IMR-90 (cell line): ENCODE results near the gene SRPRB. TPM values are rescaled to one million over a fixed set of nuclear protein-coding genes. Genes with fewer than 3 reads are reported as not detected.

Source experiments
- ATAC-seq: fragments of 200-7000 bp; cut with Tn5 transposase; 2 replicates; pipeline ENCODE4 v1.9.1; 2020; ENCODE audit warnings: low read depth, mild to moderate bottlenecking, moderate library complexity
- BruUV-seq: library from RNA; stranded (reverse); fragments of 400-500 nt; replicated peaks from 2 replicates; lab custom pipeline; 2021; lab: Mats Ljungman, UMichigan
- CTCF ChIA-PET: fragments of 300-600 bp; formaldehyde crosslinking; extraction: SDS; loops from one replicate; lab custom pipeline; 2021; ENCODE audit warnings: antibody characterized with exemption; lab: Yijun Ruan, JAX
- POLR2A ChIA-PET: fragments of 300-600 bp; sonication (Branson Sonifier 250); formaldehyde crosslinking; loops from one replicate; lab custom pipeline; 2022; ENCODE audit warnings: antibody characterized with exemption; ENCODE audit not compliant: unreplicated experiment; lab: Charles Lee
- DNase-seq: peaks from one replicate; pipeline ENCODE4 v3.0.0; 2013
- H2AFZ ChIP-seq: replicated peaks from 2 replicates; pipeline ENCODE3; 2013; ENCODE audit warnings: low read length, mild to moderate bottlenecking; ENCODE audit not compliant: poor library complexity
- H2AK5ac ChIP-seq: 2 replicates; pipeline ENCODE4 v1.6.1; 2013; ENCODE audit warnings: low read depth, low read length, inconsistent platforms
- H2AK9ac ChIP-seq: replicated peaks from 2 replicates; pipeline ENCODE3; 2013; ENCODE audit warnings: mild to moderate bottlenecking, low read depth, low read length, moderate library complexity; ENCODE audit not compliant: poor library complexity
- H2BK120ac ChIP-seq: 2 replicates; pipeline ENCODE4 v1.6.1; 2013; ENCODE audit warnings: low read depth, low read length, inconsistent platforms
- H2BK15ac ChIP-seq: 3 replicates; pipeline ENCODE4 v1.6.1; 2013; ENCODE audit warnings: low read depth, low read length, inconsistent platforms
- H2BK20ac ChIP-seq: 2 replicates; pipeline ENCODE4 v1.6.1; 2013; ENCODE audit warnings: low read depth, mild to moderate bottlenecking, inconsistent platforms, low read length, moderate library complexity
- H2BK5ac ChIP-seq: 2 replicates; pipeline ENCODE4 v1.6.1; 2013; ENCODE audit warnings: mild to moderate bottlenecking, low read depth, low read length, inconsistent platforms; ENCODE audit not compliant: poor library complexity, severe bottlenecking
- H3K14ac ChIP-seq: replicated peaks from 2 replicates; pipeline ENCODE4 v1.6.1; 2013; ENCODE audit warnings: low read depth, low read length, inconsistent platforms
- H3K18ac ChIP-seq: 2 replicates; pipeline ENCODE4 v1.6.1; 2013; ENCODE audit warnings: low read depth, low read length, control low read depth
- H3K23ac ChIP-seq: 2 replicates; pipeline ENCODE4 v1.6.1; 2013; ENCODE audit warnings: low read depth, low read length, inconsistent platforms
- H3K27ac ChIP-seq: 2 replicates; pipeline ENCODE4 v1.5.1; 2013; ENCODE audit warnings: mild to moderate bottlenecking, control low read depth, low read length; ENCODE audit not compliant: insufficient read depth
- H3K27me3 ChIP-seq: 2 replicates; pipeline ENCODE4 v1.6.1; 2013; ENCODE audit warnings: low read length; ENCODE audit not compliant: control insufficient read depth, insufficient read depth
- H3K36me3 ChIP-seq: 2 replicates; pipeline ENCODE4 v1.6.1; 2013; ENCODE audit warnings: low read length, mixed read lengths; ENCODE audit not compliant: control insufficient read depth, insufficient read depth
- H3K4ac ChIP-seq: 2 replicates; pipeline ENCODE4 v1.6.1; 2013; ENCODE audit warnings: low read depth, low read length, inconsistent platforms
- H3K4me1 ChIP-seq: 2 replicates; pipeline ENCODE4 v1.6.1; 2013; ENCODE audit warnings: low read length, mixed read lengths; ENCODE audit not compliant: control insufficient read depth, insufficient read depth
- H3K4me2 ChIP-seq: 2 replicates; pipeline ENCODE4 v1.6.1; 2013; ENCODE audit warnings: low read depth, mild to moderate bottlenecking, control low read depth, low read length, moderate library complexity
- H3K4me3 ChIP-seq: 2 replicates; pipeline ENCODE4 v1.5.1; 2013; ENCODE audit warnings: low read depth, mild to moderate bottlenecking, control low read depth, low read length, moderate library complexity; ENCODE audit not compliant: insufficient read depth
- H3K56ac ChIP-seq: 2 replicates; pipeline ENCODE4 v1.6.1; 2013; ENCODE audit warnings: low read length, inconsistent platforms; ENCODE audit not compliant: insufficient read depth; ENCODE audit errors: extremely low read depth
- H3K79me1 ChIP-seq, 2 experiments: 2 replicates each; pipeline ENCODE4 v1.6.1; 2013; ENCODE audit warnings: low read length in 2 of 2, inconsistent platforms in 1 of 2, low read depth in 1 of 2
- H3K9ac ChIP-seq: 2 replicates; pipeline ENCODE4 v1.6.1; 2013; ENCODE audit warnings: low read depth, low read length, control low read depth
- H3K9me1 ChIP-seq: 2 replicates; pipeline ENCODE4 v1.6.1; 2013; ENCODE audit warnings: low read length, inconsistent platforms; ENCODE audit not compliant: insufficient read depth
- H3K9me3 ChIP-seq: 2 replicates; pipeline ENCODE4 v1.6.1; 2013; ENCODE audit warnings: low read length; ENCODE audit not compliant: control insufficient read depth, insufficient read depth
- H4K20me1 ChIP-seq: 2 replicates; pipeline ENCODE4 v1.6.1; 2013; ENCODE audit warnings: low read length, inconsistent platforms; ENCODE audit not compliant: insufficient read depth
- H4K5ac ChIP-seq: 2 replicates; pipeline ENCODE4 v1.6.1; 2013; ENCODE audit warnings: mild to moderate bottlenecking, low read depth, low read length, control low read depth
- H4K8ac ChIP-seq, 2 experiments: 2 replicates each; pipeline ENCODE4 v1.6.1; 2013; ENCODE audit warnings: low read depth in 2 of 2, low read length in 2 of 2, control low read depth in 1 of 2, inconsistent platforms in 1 of 2
- H4K91ac ChIP-seq: 2 replicates; pipeline ENCODE4 v1.6.1; 2013; ENCODE audit warnings: low read depth, low read length, inconsistent platforms; ENCODE audit not compliant: insufficient read depth
- BHLHE40 ChIP-seq: fragments of 150-350 bp; IDR thresholded peaks from 2 replicates; pipeline ENCODE4 v1.6.1; 2016; ENCODE audit warnings: mild to moderate bottlenecking, low read depth, low read length
- CTCF ChIP-seq: conservative IDR thresholded peaks from 2 replicates; pipeline ENCODE4 v1.5.1; 2012; ENCODE audit warnings: mild to moderate bottlenecking, low read depth, low read length, improper control_type of control experiment
- FOS ChIP-seq: fragments of 150-350 bp; IDR thresholded peaks from 2 replicates; pipeline ENCODE4 v1.6.1; 2016; ENCODE audit warnings: low read depth, low read length
- MAFK ChIP-seq: IDR thresholded peaks from 2 replicates; pipeline ENCODE4 v1.6.1; 2012; ENCODE audit warnings: low read depth, low read length, improper control_type of control experiment
- POLR2A ChIP-seq: IDR thresholded peaks from 2 replicates; pipeline ENCODE4 v1.6.1; 2012; ENCODE audit warnings: mild to moderate bottlenecking, low read depth, low read length
- RAD21 ChIP-seq: IDR thresholded peaks from 2 replicates; pipeline ENCODE4 v1.6.1; 2012; ENCODE audit warnings: low read length, improper control_type of control experiment
- RCOR1 ChIP-seq: IDR thresholded peaks from 2 replicates; pipeline ENCODE4 v1.6.1; 2012; ENCODE audit warnings: mild to moderate bottlenecking, low read length, improper control_type of control experiment; ENCODE audit not compliant: insufficient replicate concordance
- RFX5 ChIP-seq: IDR thresholded peaks from 2 replicates; pipeline ENCODE4 v1.8.0; 2012; ENCODE audit warnings: low read depth, mild to moderate bottlenecking, low read length, moderate library complexity
- SMC3 ChIP-seq: fragments of 150-350 bp; IDR thresholded peaks from 2 replicates; pipeline ENCODE4 v1.6.1; 2016; ENCODE audit warnings: low read depth, mild to moderate bottlenecking, antibody characterized with exemption, low read length, moderate library complexity
- WGBS, 2 experiments: methylation state at CpG; one replicate each; pipeline versions ENCODE4 v1.1.5 to v1.1.7; 2013; ENCODE audit warnings: missing lambda C conversion rate in 2 of 2; ENCODE audit not compliant: insufficient read length in 1 of 2; ENCODE audit errors: extremely low coverage in 2 of 2; 5-methylcytosine and 5-hydroxymethylcytosine counted together
- dilution Hi-C: fragments of 300-500 bp; cut with HindIII; formaldehyde crosslinking; loops from one replicate; pipeline ENCODE4 v1.14.3; 2018; ENCODE audit warnings: low sequenced_read_pairs; ENCODE audit not compliant: unreplicated experiment
- in situ Hi-C: fragments of 300-500 bp; cut with MboI; formaldehyde crosslinking; loops from 3 replicates; pipeline ENCODE4 v1.14.3; 2019; ENCODE audit warnings: low sequenced_read_pairs, inconsistent platforms, mixed read lengths
- intact Hi-C: fragments of 100-400 bp; cut with micrococcal nuclease; formaldehyde crosslinking; loops from 2 replicates; pipeline ENCODE4 v1.10.0; 2022
- polyA plus RNA-seq, 3 experiments: library from polyadenylated mRNA; depleted of rRNA; stranded (reverse); fragments of >200 nt; gene quantifications; 2 replicates each; pipeline ENCODE4 v1.2.3, GENCODE V29; 2012; ENCODE audit warnings: low replicate concordance in 1 of 3
- total RNA-seq: library from RNA; depleted of rRNA; stranded (reverse); fragments of >200 nt; gene quantifications from 2 replicates; pipeline ENCODE4 v1.2.3, GENCODE V29; 2012
- TF ChIP-seq, protein P1 (sequence below): fragments of 150-350 bp; IDR thresholded peaks from 2 replicates; pipeline ENCODE4 v1.6.1; 2017; ENCODE audit warnings: mild to moderate bottlenecking, antibody characterized with exemption, low read length, low read depth

The SRPRB gene
- total and polyA plus RNA-seq, 2 of the 4 experiments (the other 2 are of a cell fraction): 28.8 to 131 TPM

- H3K23ac ChIP-seq: no peak overlapping the region
- H3K27ac ChIP-seq: no peak overlapping the region
- H4K8ac ChIP-seq: no peak overlapping the region
- no peak for ATAC-seq
- H3K27me3 ChIP-seq: no peaks in the 10 kb centered on the region
- H3K4me3 ChIP-seq: no peak overlapping the region
- no peaks in the 10 kb centered on the region for H3K4me1 ChIP-seq
- no peak overlapping the region for H2BK20ac ChIP-seq
- no peak overlapping the region for H2BK5ac ChIP-seq
- ChIA-PET POLR2A (no interaction called here), CTCF (no interaction called here)
- no peak overlapping the region for H4K5ac ChIP-seq
- no peak overlapping the region for H2AK5ac ChIP-seq
- H3K4ac ChIP-seq: no peak overlapping the region
- no peak overlapping the region for H2AK9ac ChIP-seq
- H3K56ac ChIP-seq: no peak overlapping the region
- TF ChIP-seq BHLHE40 (no peak), CTCF (no peak), MAFK (no peak), SMC3 (no peak), RFX5 (no peak), RAD21 (no peak), FOS (no peak), POLR2A (no peak), RCOR1 (no peak)
- TF ChIP-seq, protein P1, sequence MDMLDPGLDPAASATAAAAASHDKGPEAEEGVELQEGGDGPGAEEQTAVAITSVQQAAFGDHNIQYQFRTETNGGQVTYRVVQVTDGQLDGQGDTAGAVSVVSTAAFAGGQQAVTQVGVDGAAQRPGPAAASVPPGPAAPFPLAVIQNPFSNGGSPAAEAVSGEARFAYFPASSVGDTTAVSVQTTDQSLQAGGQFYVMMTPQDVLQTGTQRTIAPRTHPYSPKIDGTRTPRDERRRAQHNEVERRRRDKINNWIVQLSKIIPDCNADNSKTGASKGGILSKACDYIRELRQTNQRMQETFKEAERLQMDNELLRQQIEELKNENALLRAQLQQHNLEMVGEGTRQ: no peak
- no peak overlapping the region for H3K4me2 ChIP-seq
- no peak overlapping the region for H2BK120ac ChIP-seq
- no peak overlapping the region for H3K14ac ChIP-seq
- peaks cover 38% of the 10 kb centered on the region for H3K36me3 ChIP-seq
- H3K18ac ChIP-seq: no peak overlapping the region
- in situ Hi-C loops (loop anchor here (10.0 to 25.0 kb wide), 3 partner anchors 359 to 666 kb away; partner anchors contain the start of genes ANAPC13 and CEP63), dilution Hi-C loops (no loop called here), intact Hi-C loops (loop anchor here (5.0 kb wide), 1 partner anchor 391 kb away; no protein-coding TSS in a partner anchor)
- no peak overlapping the region for H4K91ac ChIP-seq
- WGBS, 2 experiments: no CpG with 5 or more reads among the region's 3 CpGs
- no peak overlapping the region for H2AFZ ChIP-seq
- H3K9me3 ChIP-seq: no peaks in the 10 kb centered on the region
- DNase-seq: no peak
- peaks cover 7% of the 10 kb centered on the region for H4K20me1 ChIP-seq
- no TSS peak for BruUV-seq
- H3K79me1 ChIP-seq: peaks cover 0 to 3% of the 10 kb centered on the region in 2 experiments; a peak in 3 of 4 replicates
- H3K9me1 ChIP-seq: peaks cover 19% of the 10 kb centered on the region
- no peak overlapping the region for H2BK15ac ChIP-seq
- no peak overlapping the region for H3K9ac ChIP-seq
Measured at GRCh38 chr3:133820889-133821675, 15.5 kb downstream of the SRPRB start.
